Stimulated activated CD4-positive, alpha-beta T cell treated with anti-CD3 and anti-CD28 coated beads, Interleukin-4, amount 100 ng/mL, for 48 hours (primary cell): Measurements from ENCODE around the gene WDR27.
"Not testable (repeated sequence)": the region's sequence is repeated elsewhere in the genome, so short reads cannot be mapped to it uniquely, and the experiment has no call there.

Source experiments
- DNase-seq, 2 donors: peaks; one replicate each; pipeline ENCODE4 v3.0.0-alpha.2; 2020; ENCODE audit warnings: low read depth in 2 of 2

WDR27 gene

GRCh38 chr6:169640351-169640852 lies 61.4 kb downstream of the WDR27 start:
- no peak for DNase-seq

- DNase-seq = no peak
These were observed 62.1 kb downstream of the WDR27 start for GRCh38 chr6:169639653-169640278.

GRCh38 chr6:169638915-169639314 lies 62.9 kb downstream of the WDR27 start:
- no peak for DNase-seq

- no peak for DNase-seq
These were observed 63.4 kb downstream of the WDR27 start for GRCh38 chr6:169638388-169638787.

GRCh38 chr6:169635345-169635744 lies 66.5 kb downstream of the WDR27 start:
- no peak for DNase-seq

- DNase-seq = no peak
These were observed 69.0 kb downstream of the WDR27 start for GRCh38 chr6:169632841-169633240.

GRCh38 chr6:169629256-169629655 lies 72.6 kb downstream of the WDR27 start:
- no peak for DNase-seq

- no peak for DNase-seq
These were observed 73.9 kb downstream of the WDR27 start for GRCh38 chr6:169627736-169628607.

GRCh38 chr6:169626649-169627048 lies 75.2 kb downstream of the WDR27 start:
- no peak for DNase-seq

- no peak for DNase-seq
These were observed 75.7 kb downstream of the WDR27 start for GRCh38 chr6:169626169-169626568.

- DNase-seq = no peak
These were observed 76.5 kb downstream of the WDR27 start for GRCh38 chr6:169625376-169625775.

- no peak for DNase-seq
These were observed 77.0 kb downstream of the WDR27 start for GRCh38 chr6:169624785-169625184.

GRCh38 chr6:169623975-169624374 lies 77.9 kb downstream of the WDR27 start:
- DNase-seq = no peak

- no peak for DNase-seq
These were observed 78.5 kb downstream of the WDR27 start for GRCh38 chr6:169623343-169623742.

GRCh38 chr6:169622618-169623017 lies 79.2 kb downstream of the WDR27 start:
- no peak for DNase-seq

- DNase-seq = no peak
These were observed 80.5 kb downstream of the WDR27 start for GRCh38 chr6:169621311-169621710.

GRCh38 chr6:169620171-169621130 lies 81.4 kb downstream of the WDR27 start:
- DNase-seq = no peak

GRCh38 chr6:169619650-169620049 lies 82.2 kb downstream of the WDR27 start:
- DNase-seq = no peak

- DNase-seq = no peak
These were observed 83.0 kb downstream of the WDR27 start for GRCh38 chr6:169618526-169619490.

- no peak for DNase-seq
These were observed 84.3 kb downstream of the WDR27 start for GRCh38 chr6:169617562-169617961.

- DNase-seq = not testable (repeated sequence)
These were observed 93.2 kb downstream of the WDR27 start for GRCh38 chr6:169608609-169609008.
